Stomach (tissue), 9 donors: ENCODE results near the gene BPTF. TPM values are rescaled to one million over a fixed set of nuclear protein-coding genes. Genes with fewer than 3 reads are reported as not detected.
"Not testable (repeated sequence)": the region's sequence is repeated elsewhere in the genome, so short reads cannot be mapped to it uniquely, and the experiment has no call there.

Source experiments
- DNase-seq, 2 donors: peaks; one replicate each; pipeline versions ENCODE4 v3.0.0 to v3.0.0-alpha.2; 2013 to 2019
- H3K27ac ChIP-seq, 5 donors: fragments of 200-600 bp in 4 of 5; sonication (generic) in 4 of 5; one replicate each; pipeline ENCODE4 v1.5.1; 2013 to 2019; ENCODE audit warnings: mild to moderate bottlenecking in 1 of 5, moderate library complexity in 1 of 5
- H3K27me3 ChIP-seq, 3 donors: fragments of 200-600 bp; sonication (generic); one replicate each; pipeline ENCODE4 v1.5.1; 2017 to 2019; ENCODE audit warnings: mixed run types in 1 of 3
- H3K36me3 ChIP-seq, 4 donors: fragments of 200-600 bp; sonication (generic); 1 replicate in 3 of 4; 2 replicates in 1 of 4; pipeline ENCODE4 v1.5.1; 2016 to 2019
- H3K4me1 ChIP-seq, 4 donors: fragments of 200-600 bp; sonication (generic); one replicate each; pipeline ENCODE4 v1.5.1; 2016 to 2019
- H3K4me3 ChIP-seq, 4 donors: fragments of 200-600 bp; sonication (generic) in 3 of 4; one replicate each; pipeline ENCODE4 v1.5.1; 2016 to 2019; ENCODE audit warnings: mild to moderate bottlenecking in 1 of 4
- H3K9me3 ChIP-seq, 4 donors: fragments of 200-600 bp; sonication (generic); one replicate each; pipeline ENCODE4 v1.5.1; 2016 to 2019
- EP300 ChIP-seq: sonication (generic); formaldehyde crosslinking; IDR thresholded peaks from one replicate; pipeline ENCODE4 v1.6.1; 2017; ENCODE audit warnings: antibody characterized with exemption
- POLR2A ChIP-seq, 4 donors: fragments of 450-650 bp; IDR thresholded peaks; one replicate each; pipeline ENCODE4 v1.6.1; 2016; ENCODE audit warnings: antibody characterized with exemption in 4 of 4, control low read depth in 2 of 4, mild to moderate bottlenecking in 1 of 4, moderate library complexity in 1 of 4
- POLR2AphosphoS5 ChIP-seq, 3 donors: sonication (generic); formaldehyde crosslinking; IDR thresholded peaks; one replicate each; pipeline ENCODE4 v1.6.1; 2016; ENCODE audit warnings: antibody characterized with exemption in 3 of 3
- WGBS, 5 donors: extraction: QIAGEN DNeasy Blood & Tissue Kit in 3 of 5; methylation state at CpG; one replicate each; pipeline versions ENCODE4 v1.1.5 to v1.1.7; 2013 to 2018; 5-methylcytosine and 5-hydroxymethylcytosine counted together
- intact Hi-C: fragments of 100-400 bp; cut with DNase I; formaldehyde crosslinking; loops from one replicate; pipeline ENCODE4 v1.15.1; 2023; ENCODE audit warnings: low total_unique reads
- polyA plus RNA-seq, 3 donors: library from polyadenylated mRNA; stranded (reverse); fragments of 200-250 nt; gene quantifications; one replicate each; pipeline ENCODE4 v1.2.3, GENCODE V29; 2013
- total RNA-seq, 5 donors: library from RNA; depleted of rRNA; stranded (reverse); fragments of >200 nt; gene quantifications; one replicate each; pipeline versions ENCODE4 v1.1.0 to v1.2.3, GENCODE V29; 2014 to 2016
- TF ChIP-seq, protein P1 (sequence below), 7 experiments: fragments of 450-650 bp in 4 of 7; fragments of 200-600 bp in 3 of 7; sonication (generic) in 3 of 7; IDR thresholded peaks; one replicate each; pipeline ENCODE4 v1.5.1; 2016 to 2019; ENCODE audit warnings: antibody characterized with exemption in 7 of 7, control low read depth in 2 of 7, mild to moderate bottlenecking in 1 of 7
- donor health status: healthy with polysubstance abuse.
- donor health status: Bipolar disorder and iron deficiency.
- donor health status: healthy.

The BPTF gene
- total and polyA plus RNA-seq, 8 donors = 8.6 to 122 (median 49.9) TPM

DNA sequence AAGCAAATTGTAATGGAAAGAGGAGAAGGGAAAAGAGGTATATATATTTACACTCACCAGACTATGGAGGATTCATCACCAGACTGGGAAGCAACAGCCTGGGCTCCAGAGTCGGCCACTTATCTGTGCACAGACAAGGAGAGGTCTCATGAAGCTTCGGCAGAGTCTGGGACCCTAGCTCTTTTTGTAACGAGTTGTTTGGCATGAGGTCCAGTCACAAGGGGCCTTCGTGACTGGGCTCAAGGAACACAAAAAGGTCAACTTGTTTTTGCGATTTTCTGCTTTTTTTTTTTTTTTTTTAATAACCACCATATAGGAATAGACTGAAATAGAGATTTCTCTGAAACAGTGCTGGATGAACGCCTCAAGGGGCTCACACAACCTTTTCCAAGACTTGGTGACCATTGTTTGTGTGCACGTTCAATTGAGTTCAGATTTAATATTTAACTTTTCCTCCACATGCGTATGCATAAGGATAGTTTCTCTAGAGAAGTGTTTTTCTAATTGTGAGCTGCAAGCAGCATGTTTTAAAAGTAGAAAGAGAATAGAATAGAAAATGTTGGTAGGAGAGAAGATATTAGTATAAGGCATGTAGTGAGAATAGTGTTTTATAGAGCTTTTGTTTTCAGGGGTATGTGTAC, 25.8 kb downstream of the BPTF start:
- 40 to 69% (median 59%) methylated on average over 8 of the region's 8 CpGs for WGBS, 5 donors
- intact Hi-C loops = no loop called here
- Histone ChIP-seq H3K27me3 (no peaks in the 10 kb centered on the region), H3K9me3 (peaks cover 0 to 4% (median 0%) of the 10 kb centered on the region in 4 donors), H3K4me1 (peaks cover 0 to 63% (median 32%) of the 10 kb centered on the region in 4 donors), H3K4me3 (no peak overlapping the region), H3K36me3 (peaks cover 4 to 20% (median 14%) of the 10 kb centered on the region in 4 donors), H3K27ac (no peak overlapping the region)
- TF ChIP-seq, protein P1, sequence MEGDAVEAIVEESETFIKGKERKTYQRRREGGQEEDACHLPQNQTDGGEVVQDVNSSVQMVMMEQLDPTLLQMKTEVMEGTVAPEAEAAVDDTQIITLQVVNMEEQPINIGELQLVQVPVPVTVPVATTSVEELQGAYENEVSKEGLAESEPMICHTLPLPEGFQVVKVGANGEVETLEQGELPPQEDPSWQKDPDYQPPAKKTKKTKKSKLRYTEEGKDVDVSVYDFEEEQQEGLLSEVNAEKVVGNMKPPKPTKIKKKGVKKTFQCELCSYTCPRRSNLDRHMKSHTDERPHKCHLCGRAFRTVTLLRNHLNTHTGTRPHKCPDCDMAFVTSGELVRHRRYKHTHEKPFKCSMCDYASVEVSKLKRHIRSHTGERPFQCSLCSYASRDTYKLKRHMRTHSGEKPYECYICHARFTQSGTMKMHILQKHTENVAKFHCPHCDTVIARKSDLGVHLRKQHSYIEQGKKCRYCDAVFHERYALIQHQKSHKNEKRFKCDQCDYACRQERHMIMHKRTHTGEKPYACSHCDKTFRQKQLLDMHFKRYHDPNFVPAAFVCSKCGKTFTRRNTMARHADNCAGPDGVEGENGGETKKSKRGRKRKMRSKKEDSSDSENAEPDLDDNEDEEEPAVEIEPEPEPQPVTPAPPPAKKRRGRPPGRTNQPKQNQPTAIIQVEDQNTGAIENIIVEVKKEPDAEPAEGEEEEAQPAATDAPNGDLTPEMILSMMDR (IDR thresholded peaks at IDR 0.05) = no peak
- no peak for TF ChIP-seq EP300
- TF ChIP-seq POLR2AphosphoS5 (IDR thresholded peaks at IDR 0.05) = no peak
- TF ChIP-seq POLR2A (IDR thresholded peaks at IDR 0.05) = no peak
- no peak for DNase-seq

DNA sequence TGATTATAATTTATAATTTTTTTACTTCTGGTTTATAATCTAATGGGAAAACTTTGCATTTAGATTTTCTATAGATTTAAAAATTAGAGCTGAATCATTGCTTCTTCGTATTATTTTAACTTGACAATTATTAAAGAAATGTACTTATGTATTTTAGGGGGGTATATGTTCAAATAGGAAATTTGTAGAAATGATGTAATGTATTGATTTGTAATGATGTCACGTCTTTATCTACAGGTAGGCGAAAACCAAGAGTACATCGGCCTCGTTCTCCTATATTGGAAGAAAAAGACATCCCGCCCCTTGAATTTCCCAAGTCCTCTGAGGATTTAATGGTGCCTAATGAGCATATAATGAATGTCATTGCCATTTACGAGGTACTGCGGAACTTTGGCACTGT, 28.4 kb downstream of the BPTF start:
- intact Hi-C loops = no loop called here
- peaks cover 4 to 20% (median 14%) of the 10 kb centered on the region in 4 donors for H3K36me3 ChIP-seq
- no peak overlapping the region for H3K4me3 ChIP-seq
- H3K9me3 ChIP-seq = peaks cover 0 to 4% (median 0%) of the 10 kb centered on the region in 4 donors
- H3K27ac ChIP-seq = no peak overlapping the region
- peaks cover 0 to 61% (median 30%) of the 10 kb centered on the region in 4 donors for H3K4me1 ChIP-seq
- no peaks in the 10 kb centered on the region for H3K27me3 ChIP-seq
- WGBS, 5 donors = 91 to 97% (median 95%) methylated on average over 8 of the region's 8 CpGs
- TF ChIP-seq POLR2AphosphoS5 (IDR thresholded peaks at IDR 0.05) (no peak), POLR2A (IDR thresholded peaks at IDR 0.05) (no peak), EP300 (no peak)
- TF ChIP-seq, protein P1 (IDR thresholded peaks at IDR 0.05) = no peak
- no peak for DNase-seq

DNA sequence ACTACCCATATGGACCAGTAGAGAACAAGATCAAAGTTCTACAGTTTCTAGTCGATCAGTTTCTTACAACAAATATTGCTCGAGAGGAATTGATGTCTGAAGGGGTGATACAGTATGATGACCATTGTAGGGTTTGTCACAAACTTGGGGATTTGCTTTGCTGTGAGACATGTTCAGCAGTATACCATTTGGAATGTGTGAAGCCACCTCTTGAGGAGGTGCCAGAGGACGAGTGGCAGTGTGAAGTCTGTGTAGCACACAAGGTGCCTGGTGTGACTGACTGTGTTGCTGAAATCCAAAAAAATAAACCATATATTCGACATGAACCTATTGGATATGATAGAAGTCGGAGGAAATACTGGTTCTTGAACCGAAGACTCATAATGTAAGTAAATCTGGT, 29.1 kb downstream of the BPTF start:
- no peak overlapping the region for H3K27ac ChIP-seq
- H3K9me3 ChIP-seq = peaks cover 0 to 4% (median 0%) of the 10 kb centered on the region in 4 donors
- H3K36me3 ChIP-seq = peaks cover 4 to 20% (median 14%) of the 10 kb centered on the region in 4 donors
- peaks cover 0 to 67% (median 33%) of the 10 kb centered on the region in 4 donors for H3K4me1 ChIP-seq
- intact Hi-C loops = no loop called here
- no peak for DNase-seq
- WGBS, 5 donors = 91 to 94% (median 93%) methylated on average over 6 of the region's 6 CpGs
- TF ChIP-seq POLR2A (IDR thresholded peaks at IDR 0.05) (no peak), POLR2AphosphoS5 (IDR thresholded peaks at IDR 0.05) (no peak), EP300 (no peak)
- TF ChIP-seq, protein P1 (IDR thresholded peaks at IDR 0.05) = no peak
- no peaks in the 10 kb centered on the region for H3K27me3 ChIP-seq
- no peak overlapping the region for H3K4me3 ChIP-seq

DNA sequence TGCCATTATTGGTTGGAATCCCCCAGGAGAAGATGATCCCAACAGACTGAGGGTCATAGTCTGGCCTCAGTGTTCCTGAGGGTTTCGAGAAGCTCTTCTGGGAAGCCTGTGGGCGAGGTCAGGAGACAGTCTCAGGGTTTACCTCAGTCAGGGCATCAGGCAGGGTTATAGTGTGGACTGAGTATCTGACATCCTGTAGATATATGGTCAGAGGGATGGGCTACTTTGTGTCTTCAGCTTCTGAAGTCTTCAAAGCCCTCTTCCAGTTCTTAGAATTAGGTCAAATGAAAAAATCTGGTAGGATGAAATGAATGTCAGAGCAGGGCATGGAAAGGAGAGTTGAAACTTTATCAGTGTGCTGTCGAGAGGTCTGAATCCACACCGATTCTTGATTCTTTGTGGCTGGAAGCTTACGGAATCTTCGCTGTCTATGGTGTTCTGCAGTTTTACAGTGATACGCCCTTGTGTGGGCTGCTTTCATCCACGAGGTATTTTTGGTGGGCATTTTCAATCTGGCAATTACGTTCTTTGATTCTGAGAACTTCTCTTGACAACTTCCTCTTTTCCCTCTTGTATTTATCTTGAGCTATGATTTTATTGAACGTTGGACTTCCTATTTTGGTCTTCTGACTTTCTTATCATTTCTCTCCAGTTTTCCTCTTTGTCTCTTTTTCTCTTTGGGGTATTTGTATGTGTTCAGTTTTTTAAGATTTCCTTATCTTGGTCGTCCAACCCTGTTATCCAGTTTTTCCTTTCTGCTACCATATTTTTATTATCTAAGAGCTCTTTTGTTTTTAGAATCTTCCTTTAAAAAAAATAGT, 30.4 kb downstream of the BPTF start:
- TF ChIP-seq POLR2A (IDR thresholded peaks at IDR 0.05) (no peak), EP300 (no peak), POLR2AphosphoS5 (IDR thresholded peaks at IDR 0.05) (no peak)
- TF ChIP-seq, protein P1 (IDR thresholded peaks at IDR 0.05) = no peak
- Histone ChIP-seq H3K9me3 (no peaks in the 10 kb centered on the region), H3K4me1 (peaks cover 0 to 72% (median 35%) of the 10 kb centered on the region in 4 donors), H3K27me3 (no peaks in the 10 kb centered on the region), H3K4me3 (no peak overlapping the region), H3K36me3 (peaks cover 4 to 16% (median 14%) of the 10 kb centered on the region in 4 donors), H3K27ac (no peak overlapping the region)
- intact Hi-C loops = no loop called here
- 64 to 77% (median 74%) methylated on average over 11 of the region's 11 CpGs for WGBS, 5 donors
- no peak for DNase-seq

DNA sequence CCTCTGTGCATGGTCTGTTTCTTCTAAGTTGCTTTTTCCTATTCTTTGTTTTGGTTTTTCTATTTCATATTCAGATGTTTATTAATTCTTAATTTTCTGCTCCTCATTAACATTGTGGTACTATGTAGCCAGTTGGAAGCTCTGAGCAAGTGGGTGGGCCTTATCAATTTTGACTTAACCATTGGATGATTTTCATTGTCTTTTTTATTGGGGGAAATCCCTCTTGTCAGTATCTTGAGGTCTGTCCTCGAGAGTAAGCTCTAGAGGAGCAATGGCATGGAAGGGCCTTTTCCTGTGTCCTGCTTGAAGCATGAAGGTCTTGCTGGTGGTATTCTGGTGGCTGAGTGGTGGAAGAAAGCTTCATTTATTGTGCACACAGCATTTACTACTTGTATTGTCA, 31.1 kb downstream of the BPTF start:
- H3K27me3 ChIP-seq, H3K27ac ChIP-seq, DNase-seq, H3K4me3 ChIP-seq, H3K9me3 ChIP-seq, intact Hi-C loops: not testable (repeated sequence)
- H3K4me1 ChIP-seq = peaks cover 0 to 68% (median 33%) of the 10 kb centered on the region in 4 donors
- H3K36me3 ChIP-seq = peaks cover 4 to 16% (median 14%) of the 10 kb centered on the region in 4 donors
- WGBS, 5 donors = 42 to 60% (median 50%) methylated on average over 1 of the region's 1 CpG
